ENCODE data around the gene CDH26.

The CDH26 gene

GRCh38 chr20:59958123-59958522 lies at the start of gene CDH26:
Gene CDH26 (plus strand): TSS chr20:59958423. CDS start chr20:59958727, 304 bp downstream.
- DNase-seq = no peak

- DNase-seq = no peak
These were observed 49.4 kb upstream of the CDH26 start for GRCh38 chr20:59908855-59909254.

- DNase-seq = no peak
These were observed 47.2 kb upstream of the CDH26 start for GRCh38 chr20:59911041-59911440.

GRCh38 chr20:59912609-59913008 lies 45.6 kb upstream of the CDH26 start:
- DNase-seq = no peak

GRCh38 chr20:59920944-59921343 lies 37.3 kb upstream of the CDH26 start:
- DNase-seq = no peak

- DNase-seq = no peak
These were observed 34.7 kb upstream of the CDH26 start for GRCh38 chr20:59923514-59923913.

GRCh38 chr20:59925359-59925758 lies 32.9 kb upstream of the CDH26 start:
- DNase-seq = no peak

- DNase-seq = peak; percentile 31
These were observed 32.3 kb upstream of the CDH26 start for GRCh38 chr20:59925899-59926298.

- no peak for DNase-seq
These were observed 26.5 kb upstream of the CDH26 start for GRCh38 chr20:59931511-59932312.

GRCh38 chr20:59932616-59933295 lies 25.5 kb upstream of the CDH26 start:
- DNase-seq = no peak

- peak; percentile 62 for DNase-seq
These were observed 24.9 kb upstream of the CDH26 start, which contains the start of gene SYCP2 for GRCh38 chr20:59933296-59933848. Gene SYCP2 (minus strand): TSS chr20:59933637. CDS start chr20:59922413, 11,224 bp downstream.

GRCh38 chr20:59933849-59934585 lies 24.2 kb upstream of the CDH26 start:
- peak; percentile 72 for DNase-seq

- DNase-seq = no peak
These were observed 22.6 kb upstream of the CDH26 start for GRCh38 chr20:59935457-59936185.

- DNase-seq = no peak
These were observed 21.8 kb upstream of the CDH26 start for GRCh38 chr20:59936409-59936808.

GRCh38 chr20:59937150-59937549 lies 21.1 kb upstream of the CDH26 start:
- no peak for DNase-seq

GRCh38 chr20:59938221-59938620 lies 20.0 kb upstream of the CDH26 start:
- DNase-seq = peak; percentile 75

GRCh38 chr20:59938696-59939051 lies 19.5 kb upstream of the CDH26 start:
- peak; percentile 18 for DNase-seq

GRCh38 chr20:59939052-59939878 lies 19.0 kb upstream of the CDH26 start:
- DNase-seq = peak; percentile 6

GRCh38 chr20:59939879-59940128 lies 18.4 kb upstream of the CDH26 start:
- no peak for DNase-seq

GRCh38 chr20:59940129-59940955 lies 17.9 kb upstream of the CDH26 start, which contains the start of the genes FAM217B and PPP1R3D:
Gene FAM217B (plus strand): TSS chr20:59940389. CDS start chr20:59943944, 3,555 bp downstream.
Gene PPP1R3D (minus strand): TSS chr20:59940305. CDS start chr20:59939931, 374 bp downstream.
- peak; percentile 96 for DNase-seq

GRCh38 chr20:59940956-59941294 lies 17.3 kb upstream of the CDH26 start:
- DNase-seq = no peak

All from fibroblast of skin of right biceps (primary cell).